NOMO-1 treated with dmso at 0.1 percent for 144 hours (cell line): ENCODE data around the gene HS3ST4.

ENCODE experiments used
- DNase-seq: peaks from one replicate; lab custom pipeline; 2025; ENCODE audit not compliant: unreplicated experiment; lab: John Stamatoyannopoulos, UW

HS3ST4 gene

DNA sequence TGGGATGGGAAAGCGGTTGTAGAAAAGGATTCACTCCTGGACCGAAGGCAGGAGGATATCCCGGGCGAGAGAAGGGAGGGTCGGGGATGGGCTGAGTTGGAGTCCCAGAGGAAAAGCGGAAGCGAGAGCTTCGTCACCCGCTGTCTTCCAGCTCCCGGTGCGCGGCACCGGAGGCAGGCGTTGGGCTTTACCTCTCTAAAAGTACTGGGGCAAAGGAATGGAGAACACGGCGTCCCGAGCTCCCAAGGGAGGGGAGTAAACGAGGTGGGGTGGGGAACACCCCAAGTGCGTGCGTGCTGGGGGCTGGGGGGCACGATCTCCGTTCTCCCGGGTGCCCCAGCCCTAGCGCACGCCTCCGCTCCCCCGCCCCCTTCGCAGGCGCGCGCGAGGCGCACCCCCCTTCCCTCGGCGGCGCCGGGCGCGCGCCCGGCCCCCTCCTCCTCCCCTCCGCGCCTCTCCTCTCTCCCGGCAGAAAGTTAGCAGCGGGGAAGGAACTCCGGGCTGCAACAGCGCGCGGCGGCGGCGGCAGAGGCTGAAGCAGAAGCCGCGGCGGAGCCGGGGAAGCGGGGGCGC, at the start of gene HS3ST4:
Gene HS3ST4 (plus strand): TSS at position 441 of the 573 bp plus-strand sequence.
- no peak for DNase-seq

DNA sequence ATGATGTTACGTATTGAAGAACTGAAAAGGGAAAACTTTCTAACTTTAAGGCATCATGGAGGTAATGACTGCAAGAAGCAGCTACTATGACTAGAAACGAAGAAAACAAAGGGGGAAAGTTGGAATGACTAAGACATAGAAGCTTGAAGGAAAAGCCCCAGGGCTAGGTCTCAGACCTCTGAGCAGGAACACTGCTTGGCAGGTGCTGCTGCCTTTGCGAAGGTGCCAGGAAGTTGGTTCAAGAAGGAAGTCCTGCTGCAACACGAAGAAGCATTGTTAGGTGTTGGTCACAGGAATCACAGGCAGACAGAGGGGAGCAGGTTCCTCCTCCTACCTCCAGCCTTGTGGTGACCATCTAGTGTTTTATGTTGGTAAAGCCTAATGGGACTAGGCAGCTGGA, 48.1 kb upstream of the HS3ST4 start:
- no peak for DNase-seq

DNA sequence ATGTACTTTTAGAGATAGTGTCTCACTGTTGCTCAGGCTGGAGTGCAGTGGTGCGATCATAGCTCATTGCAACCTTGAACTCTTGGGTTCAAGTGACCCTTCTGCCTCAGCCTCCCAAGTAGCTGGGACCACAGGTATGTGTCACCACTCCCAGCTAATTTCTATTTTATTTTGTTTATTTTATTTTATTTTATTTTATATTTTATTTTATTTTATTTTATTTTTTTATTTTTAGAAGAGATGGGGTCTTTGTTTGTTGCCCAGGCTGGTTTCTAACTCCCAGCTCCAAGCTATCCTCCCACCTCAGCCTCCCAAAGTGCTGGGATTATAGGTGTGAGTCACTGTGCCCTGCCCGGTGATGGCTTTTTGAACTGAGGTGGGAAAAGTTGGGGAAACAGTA, 35.1 kb upstream of the HS3ST4 start:
- DNase-seq, result no peak

- DNase-seq, result no peak
Measured at GRCh38 chr16:25676820-25677219, 14.9 kb upstream of the HS3ST4 start.

DNA sequence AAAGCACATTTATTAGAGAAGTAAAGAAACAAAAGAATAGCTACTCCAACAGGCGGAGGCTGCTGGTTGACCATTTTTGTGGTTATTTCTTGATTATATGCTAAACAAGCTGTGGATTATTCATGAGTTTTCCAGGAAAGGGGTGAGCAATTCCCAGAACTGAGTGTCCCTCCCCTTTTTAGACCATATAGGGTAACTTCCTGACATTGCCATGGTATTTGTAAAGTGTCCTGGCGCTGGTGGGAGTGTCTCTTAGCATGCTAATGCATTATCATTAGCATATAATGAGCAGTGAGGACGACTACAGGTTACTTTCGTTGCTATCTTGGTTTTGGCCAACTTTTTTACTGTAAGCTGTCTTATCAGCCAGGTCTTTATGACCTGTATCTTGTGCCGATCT, 12.2 kb upstream of the HS3ST4 start:
- DNase-seq, result no peak

- no peak for DNase-seq
Measured at GRCh38 chr16:25689137-25689836, 2.5 kb upstream of the HS3ST4 start.

DNA sequence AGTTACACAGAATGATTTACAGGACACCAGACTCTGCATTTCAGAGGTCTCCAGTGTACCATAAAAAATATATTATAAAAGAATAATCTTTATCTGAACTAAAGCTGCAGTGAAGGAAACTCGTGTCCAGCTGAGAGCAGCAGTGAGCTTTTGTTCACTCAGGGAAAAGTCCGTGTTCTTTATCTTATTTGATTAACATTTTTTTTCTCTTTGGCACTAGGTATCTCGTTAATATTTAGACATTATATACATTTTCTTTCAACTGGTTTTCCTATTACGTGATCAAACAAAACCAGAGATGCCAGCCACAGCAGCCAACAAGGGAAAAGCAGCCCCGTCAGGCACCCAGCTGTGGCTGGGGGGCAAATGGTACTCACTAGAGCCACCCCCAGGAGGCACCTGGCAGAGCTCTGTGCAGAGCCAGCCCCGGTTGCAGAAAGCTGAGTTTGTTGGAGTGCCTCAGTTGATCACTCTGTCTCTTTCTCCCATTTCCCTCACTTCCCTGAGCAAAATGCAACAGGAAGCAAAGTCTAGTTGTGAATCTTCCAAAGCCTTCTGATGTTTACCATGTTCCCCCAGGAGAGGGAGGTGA, 1.1 kb upstream of the HS3ST4 start:
- DNase-seq, result no peak

DNA sequence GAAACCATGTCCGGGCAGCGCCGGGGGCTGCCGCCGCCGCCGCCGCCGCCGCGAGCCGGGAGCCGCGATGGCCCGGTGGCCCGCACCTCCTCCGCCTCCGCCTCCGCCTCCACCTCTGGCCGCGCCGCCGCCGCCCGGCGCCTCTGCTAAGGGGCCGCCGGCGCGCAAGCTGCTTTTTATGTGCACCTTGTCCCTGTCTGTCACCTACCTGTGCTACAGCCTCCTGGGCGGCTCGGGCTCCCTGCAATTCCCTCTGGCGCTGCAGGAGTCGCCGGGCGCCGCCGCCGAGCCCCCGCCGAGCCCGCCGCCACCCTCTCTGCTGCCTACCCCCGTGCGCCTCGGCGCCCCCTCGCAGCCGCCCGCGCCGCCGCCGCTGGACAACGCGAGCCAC, 587 bp downstream of the HS3ST4 start:
- DNase-seq, result no peak

GRCh38 chr16:25692742-25693508, 1.2 kb downstream of the HS3ST4 start:
- DNase-seq, result no peak

- DNase-seq, result no peak
Measured at GRCh38 chr16:25693631-25694030, 1.9 kb downstream of the HS3ST4 start.

GRCh38 chr16:25699069-25699468, 7.3 kb downstream of the HS3ST4 start:
- no peak for DNase-seq

GRCh38 chr16:25700547-25700946, 8.8 kb downstream of the HS3ST4 start:
- no peak for DNase-seq

DNA sequence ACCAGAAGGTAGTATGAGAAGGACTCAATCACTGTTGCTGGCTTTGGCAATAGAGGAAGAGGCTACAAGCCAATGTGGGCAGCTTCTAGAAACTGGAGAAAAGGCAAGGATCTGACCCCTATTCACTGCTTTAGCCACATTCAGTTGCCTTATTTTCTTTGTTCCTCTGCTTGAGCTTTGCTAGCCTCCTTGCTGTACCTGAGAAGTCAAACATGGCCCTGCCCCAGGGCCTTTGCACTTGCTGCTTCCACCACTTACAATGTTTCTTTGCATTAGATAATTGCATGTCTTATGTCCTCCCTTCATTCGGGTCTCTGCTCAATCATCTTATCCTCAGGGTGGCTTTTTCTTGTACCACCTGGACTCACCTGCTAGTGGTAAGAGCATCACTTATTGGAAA, 15.8 kb downstream of the HS3ST4 start:
- DNase-seq, result no peak

DNA sequence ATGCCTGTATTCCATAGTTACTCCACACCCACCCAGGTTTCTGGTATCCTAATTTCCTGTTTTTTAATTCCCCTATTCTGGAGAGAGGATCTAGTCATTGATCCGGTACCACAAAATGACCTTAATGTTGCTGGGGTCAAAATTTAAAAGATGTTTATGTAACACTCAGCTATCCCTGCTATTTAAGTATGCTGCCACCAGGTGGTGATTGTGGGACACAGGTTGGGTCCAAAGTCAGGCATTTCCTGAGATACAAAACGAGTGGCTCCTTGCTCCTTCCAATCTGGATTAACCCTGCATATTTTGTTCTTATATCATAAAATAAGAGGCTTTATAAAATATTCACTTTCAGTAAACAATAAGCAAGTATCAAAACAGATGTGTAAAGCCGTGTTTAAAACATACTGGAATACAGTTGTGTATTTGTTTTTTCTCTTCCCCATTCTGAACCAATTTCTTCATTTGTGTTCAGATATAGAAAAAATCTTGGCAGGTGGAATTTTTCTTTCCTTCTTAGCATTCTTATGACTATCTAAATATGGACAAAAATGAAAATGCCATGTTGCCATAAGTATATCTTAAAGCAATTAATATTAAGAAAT, 16.3 kb downstream of the HS3ST4 start:
- DNase-seq, result no peak

DNA sequence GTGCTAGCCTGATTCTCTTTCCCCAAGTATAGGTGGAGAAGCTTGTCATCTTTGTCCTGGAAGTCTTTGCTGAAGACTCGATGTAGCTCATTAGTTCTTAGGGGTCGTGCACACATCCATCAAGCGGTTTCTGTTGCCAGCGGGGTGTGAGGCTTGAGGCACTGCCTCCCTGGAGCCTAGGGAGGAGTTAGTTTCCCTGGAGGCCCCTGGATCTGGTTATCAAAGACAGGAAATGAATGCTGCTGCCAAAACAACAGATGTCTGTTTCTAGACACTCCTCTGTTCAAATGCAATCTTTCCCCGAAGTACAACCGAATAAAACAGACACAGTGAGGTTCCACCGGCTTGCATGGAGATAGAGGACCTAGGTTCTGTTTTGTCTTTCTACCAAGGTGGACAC, 17.5 kb downstream of the HS3ST4 start:
- no peak for DNase-seq

GRCh38 chr16:25713785-25714570, 22.2 kb downstream of the HS3ST4 start:
- DNase-seq, result no peak

DNA sequence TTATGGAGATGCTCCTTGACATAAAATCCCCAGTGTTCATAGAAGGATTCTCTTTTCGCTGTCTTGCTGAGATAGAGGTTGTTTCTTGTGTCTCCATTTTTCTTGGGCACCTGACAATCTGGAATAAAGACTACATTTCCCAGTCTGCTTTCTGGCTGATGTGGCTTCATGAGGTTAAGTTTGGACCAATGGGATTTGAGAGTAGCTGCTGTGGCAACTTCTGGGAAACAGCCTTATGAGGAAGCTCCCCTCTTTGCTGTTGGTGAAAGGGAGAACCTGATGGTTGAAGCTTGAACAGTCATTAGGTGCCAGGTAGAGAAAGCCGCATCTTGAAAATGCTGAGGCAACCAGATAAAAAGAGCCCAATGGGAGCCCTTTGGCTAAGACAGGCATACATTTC, 24.4 kb downstream of the HS3ST4 start:
- no peak for DNase-seq

- DNase-seq, result no peak
Measured at GRCh38 chr16:25721439-25721838, 29.7 kb downstream of the HS3ST4 start.

DNA sequence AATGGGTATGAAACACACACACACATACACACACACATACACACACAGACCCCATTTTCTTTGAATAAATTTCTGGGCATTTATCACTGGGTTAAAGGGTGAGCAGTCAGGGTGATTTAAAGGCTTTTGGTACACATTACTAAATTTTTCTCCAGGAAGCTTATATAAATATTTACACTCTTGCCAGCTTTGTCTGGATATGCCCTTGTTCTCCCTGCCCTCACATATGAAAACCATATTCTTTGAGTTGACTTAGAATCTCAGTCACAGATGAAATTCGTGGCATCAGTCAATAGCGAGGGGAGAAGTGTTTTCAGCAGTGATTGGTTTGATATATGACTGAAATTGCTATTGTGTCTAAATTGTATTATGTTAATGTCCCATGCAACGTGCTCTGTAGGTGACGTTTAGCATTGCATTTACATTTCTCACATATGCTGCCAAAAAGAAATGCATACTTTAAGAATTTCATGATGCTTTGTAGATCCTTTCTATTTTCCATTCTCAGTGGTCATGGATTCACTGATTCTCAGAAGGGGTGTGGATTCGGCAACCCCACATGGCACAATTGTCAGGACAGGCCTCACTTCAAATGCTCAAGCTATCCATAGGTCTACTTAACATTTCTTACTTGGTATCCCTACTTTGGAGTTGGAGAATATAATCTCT, 34.8 kb downstream of the HS3ST4 start:
- DNase-seq, result no peak
